ENCODE results near the gene CREBBP. TPM values are rescaled to one million over a fixed set of nuclear protein-coding genes. Genes with fewer than 3 reads are reported as not detected.

The CREBBP gene
- polyA plus RNA-seq, 1 of the 3 experiments (the other 2 are of a cell fraction): 5.7 TPM

DNA sequence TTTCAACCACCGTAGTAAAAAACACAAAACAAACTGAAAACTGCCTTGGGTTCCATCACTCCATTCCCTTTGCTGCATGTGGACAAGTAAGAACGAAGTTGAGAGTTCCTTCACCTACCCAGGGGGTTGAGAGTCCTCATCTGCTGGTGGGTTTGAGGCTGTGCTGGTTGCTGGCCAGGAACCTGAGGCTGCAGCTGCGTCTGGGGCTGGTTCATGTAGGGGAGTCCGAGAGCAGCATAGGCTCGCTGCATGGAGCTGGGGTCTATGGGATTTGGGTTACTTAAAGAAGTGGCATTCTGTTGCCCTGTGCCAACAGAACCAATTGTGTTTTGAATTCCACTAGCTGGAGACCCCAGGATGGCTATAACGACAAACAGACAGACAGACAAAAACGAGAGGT is 97.9 kb downstream of the CREBBP start:
- H3K27ac ChIP-seq (ENCODE audit: low read depth in 2 of 2, low read length in 1 of 2): no peak overlapping the region
- no peaks in the 10 kb centered on the region for H3K4me1 ChIP-seq (ENCODE audit: control insufficient read depth in 1 of 2, insufficient read depth in 2 of 2, low read depth in 1 of 2, low read length in 1 of 2)
- H3K27me3 ChIP-seq (ENCODE audit: insufficient read depth): no peaks in the 10 kb centered on the region
- peaks cover 33 to 60% of the 10 kb centered on the region in 2 experiments for H3K36me3 ChIP-seq (replicated peaks in 1 of 2; ENCODE audit: control insufficient read depth in 1 of 2, insufficient read depth in 2 of 2, low read length in 1 of 2)
- no peak overlapping the region for H3K4me2 ChIP-seq
- DNase-seq: no peak
- no peaks in the 10 kb centered on the region for H3K9me3 ChIP-seq
- no peak overlapping the region for H3K4me3 ChIP-seq (ENCODE audit: low read depth in 2 of 2, low read length in 1 of 2)
- no peaks in the 10 kb centered on the region for H3K9me2 ChIP-seq
- ChIA-PET POLR2A (no interaction called here), CTCF (interaction anchor here (1.1 to 2.1 kb wide), 2 partner anchors 22 to 84 kb away, joined by 3 to 4 read pairs; no protein-coding TSS in a partner anchor)
- 95% methylated on average over 7 of the region's 7 CpGs for WGBS (ENCODE audit: low lambda C conversion rate)
- no peaks in the 10 kb centered on the region for H3F3A ChIP-seq (replicated peaks; ENCODE audit: insufficient read depth)
- H4K20me1 ChIP-seq (ENCODE audit: insufficient read depth): peaks cover 36% of the 10 kb centered on the region
- H3K79me2 ChIP-seq (ENCODE audit: insufficient read depth): peaks cover 35% of the 10 kb centered on the region
- H2AFZ ChIP-seq (ENCODE audit: low read depth): no peak overlapping the region
- no peak overlapping the region for H3K9ac ChIP-seq
- TF ChIP-seq RCOR1 (IDR thresholded peaks at IDR 0.05; ENCODE audit: low read length) (no peak), GATA2 (CRISPR knock-in tag; IDR thresholded peaks at IDR 0.05) (no peak), FOXM1 (IDR thresholded peaks at IDR 0.05; ENCODE audit: low read depth) (no peak), JUND (IDR thresholded peaks at IDR 0.05) (no peak), MEF2A (IDR thresholded peaks at IDR 0.05; ENCODE audit: borderline replicate concordance, low read depth) (no peak), FOXJ3 (CRISPR knock-in tag; IDR thresholded peaks at IDR 0.05) (no peak), RXRA (IDR thresholded peaks at IDR 0.05; ENCODE audit: borderline replicate concordance, low read depth) (no peak), TEAD4 (IDR thresholded peaks at IDR 0.05; ENCODE audit: borderline replicate concordance, insufficient read depth) (no peak), TCF12 (IDR thresholded peaks at IDR 0.05) (no peak), FOSL2 (IDR thresholded peaks at IDR 0.05; ENCODE audit: borderline replicate concordance, low read depth) (no peak), POLR2AphosphoS5 (IDR thresholded peaks at IDR 0.05; ENCODE audit: low read depth, low read length) (no peak), NFIC (IDR thresholded peaks at IDR 0.05; ENCODE audit: borderline replicate concordance) (no peak)
- TF ChIP-seq, protein P1, sequence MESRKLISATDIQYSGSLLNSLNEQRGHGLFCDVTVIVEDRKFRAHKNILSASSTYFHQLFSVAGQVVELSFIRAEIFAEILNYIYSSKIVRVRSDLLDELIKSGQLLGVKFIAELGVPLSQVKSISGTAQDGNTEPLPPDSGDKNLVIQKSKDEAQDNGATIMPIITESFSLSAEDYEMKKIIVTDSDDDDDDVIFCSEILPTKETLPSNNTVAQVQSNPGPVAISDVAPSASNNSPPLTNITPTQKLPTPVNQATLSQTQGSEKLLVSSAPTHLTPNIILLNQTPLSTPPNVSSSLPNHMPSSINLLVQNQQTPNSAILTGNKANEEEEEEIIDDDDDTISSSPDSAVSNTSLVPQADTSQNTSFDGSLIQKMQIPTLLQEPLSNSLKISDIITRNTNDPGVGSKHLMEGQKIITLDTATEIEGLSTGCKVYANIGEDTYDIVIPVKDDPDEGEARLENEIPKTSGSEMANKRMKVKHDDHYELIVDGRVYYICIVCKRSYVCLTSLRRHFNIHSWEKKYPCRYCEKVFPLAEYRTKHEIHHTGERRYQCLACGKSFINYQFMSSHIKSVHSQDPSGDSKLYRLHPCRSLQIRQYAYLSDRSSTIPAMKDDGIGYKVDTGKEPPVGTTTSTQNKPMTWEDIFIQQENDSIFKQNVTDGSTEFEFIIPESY (IDR thresholded peaks at IDR 0.05; ENCODE audit: borderline replicate concordance, low read depth): no peak
- TF ChIP-seq, protein P2, sequence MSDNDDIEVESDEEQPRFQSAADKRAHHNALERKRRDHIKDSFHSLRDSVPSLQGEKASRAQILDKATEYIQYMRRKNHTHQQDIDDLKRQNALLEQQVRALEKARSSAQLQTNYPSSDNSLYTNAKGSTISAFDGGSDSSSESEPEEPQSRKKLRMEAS (IDR thresholded peaks at IDR 0.05; ENCODE audit: low read depth): no peak
- TF ChIP-seq, protein P3, sequence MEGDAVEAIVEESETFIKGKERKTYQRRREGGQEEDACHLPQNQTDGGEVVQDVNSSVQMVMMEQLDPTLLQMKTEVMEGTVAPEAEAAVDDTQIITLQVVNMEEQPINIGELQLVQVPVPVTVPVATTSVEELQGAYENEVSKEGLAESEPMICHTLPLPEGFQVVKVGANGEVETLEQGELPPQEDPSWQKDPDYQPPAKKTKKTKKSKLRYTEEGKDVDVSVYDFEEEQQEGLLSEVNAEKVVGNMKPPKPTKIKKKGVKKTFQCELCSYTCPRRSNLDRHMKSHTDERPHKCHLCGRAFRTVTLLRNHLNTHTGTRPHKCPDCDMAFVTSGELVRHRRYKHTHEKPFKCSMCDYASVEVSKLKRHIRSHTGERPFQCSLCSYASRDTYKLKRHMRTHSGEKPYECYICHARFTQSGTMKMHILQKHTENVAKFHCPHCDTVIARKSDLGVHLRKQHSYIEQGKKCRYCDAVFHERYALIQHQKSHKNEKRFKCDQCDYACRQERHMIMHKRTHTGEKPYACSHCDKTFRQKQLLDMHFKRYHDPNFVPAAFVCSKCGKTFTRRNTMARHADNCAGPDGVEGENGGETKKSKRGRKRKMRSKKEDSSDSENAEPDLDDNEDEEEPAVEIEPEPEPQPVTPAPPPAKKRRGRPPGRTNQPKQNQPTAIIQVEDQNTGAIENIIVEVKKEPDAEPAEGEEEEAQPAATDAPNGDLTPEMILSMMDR (IDR thresholded peaks at IDR 0.05): no peak
- TF ChIP-seq, protein P4, sequence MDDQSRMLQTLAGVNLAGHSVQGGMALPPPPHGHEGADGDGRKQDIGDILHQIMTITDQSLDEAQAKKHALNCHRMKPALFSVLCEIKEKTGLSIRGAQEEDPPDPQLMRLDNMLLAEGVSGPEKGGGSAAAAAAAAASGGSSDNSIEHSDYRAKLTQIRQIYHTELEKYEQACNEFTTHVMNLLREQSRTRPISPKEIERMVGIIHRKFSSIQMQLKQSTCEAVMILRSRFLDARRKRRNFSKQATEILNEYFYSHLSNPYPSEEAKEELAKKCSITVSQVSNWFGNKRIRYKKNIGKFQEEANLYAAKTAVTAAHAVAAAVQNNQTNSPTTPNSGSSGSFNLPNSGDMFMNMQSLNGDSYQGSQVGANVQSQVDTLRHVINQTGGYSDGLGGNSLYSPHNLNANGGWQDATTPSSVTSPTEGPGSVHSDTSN (IDR thresholded peaks at IDR 0.05): no peak
